Heart left ventricle (tissue), 16 donors: ENCODE data around the gene PHC3. TPM values are rescaled to one million over a fixed set of nuclear protein-coding genes. Genes with fewer than 3 reads are reported as not detected.

Experiments used
- ATAC-seq, 4 donors: fragments of 200-7000 bp; cut with Tn5 transposase; one replicate each; pipeline ENCODE4 v1.9.1; 2020 to 2022; ENCODE audit warnings: moderate library complexity in 4 of 4, mild to moderate bottlenecking in 3 of 4, moderate number of reproducible peaks in 1 of 4
- DNase-seq, 5 donors: peaks; one replicate each; pipeline ENCODE4 v3.0.0-alpha.2; 2020
- H3K27ac ChIP-seq, 12 donors: fragments of 200-600 bp; sonication (generic) in 4 of 12; one replicate each; pipeline versions ENCODE4 v1.5.0 to v1.8.0; 2016 to 2022; ENCODE audit warnings: mild to moderate bottlenecking in 2 of 12
- H3K27me3 ChIP-seq, 9 donors: fragments of 200-600 bp; sonication (generic) in 2 of 9; one replicate each; pipeline versions ENCODE4 v1.5.1 to v1.8.0; 2016 to 2022; ENCODE audit warnings: mild to moderate bottlenecking in 3 of 9
- H3K36me3 ChIP-seq, 9 donors: fragments of 200-600 bp; sonication (generic) in 2 of 9; one replicate each; pipeline versions ENCODE4 v1.5.0 to v1.8.0; 2018 to 2022; ENCODE audit warnings: mild to moderate bottlenecking in 2 of 9
- H3K4me1 ChIP-seq, 12 donors: fragments of 200-600 bp; sonication (generic) in 4 of 12; one replicate each; pipeline versions ENCODE4 v1.5.0 to v1.8.0; 2016 to 2022; ENCODE audit warnings: mild to moderate bottlenecking in 3 of 12
- H3K4me3 ChIP-seq, 12 donors: fragments of 200-600 bp; sonication (generic) in 4 of 12; one replicate each; pipeline versions ENCODE4 v1.5.0 to v1.8.0; 2017 to 2022; ENCODE audit warnings: mild to moderate bottlenecking in 9 of 12, moderate library complexity in 4 of 12
- H3K9me3 ChIP-seq, 12 donors: fragments of 200-600 bp; sonication (generic) in 4 of 12; one replicate each; pipeline versions ENCODE4 v1.5.0 to v1.8.0; 2016 to 2022; ENCODE audit warnings: mild to moderate bottlenecking in 1 of 12
- CTCF ChIP-seq, 12 donors: fragments of 200-600 bp; sonication (generic) in 4 of 12; IDR thresholded peaks; one replicate each; pipeline versions ENCODE4 v1.5.0 to v1.8.0; 2018 to 2022; ENCODE audit warnings: antibody characterized with exemption in 12 of 12, mild to moderate bottlenecking in 5 of 12
- POLR2A ChIP-seq, 2 donors: fragments of 450-650 bp; IDR thresholded peaks; one replicate each; pipeline ENCODE4 v1.6.1; 2017; ENCODE audit warnings: antibody characterized with exemption in 2 of 2, mild to moderate bottlenecking in 2 of 2, moderate library complexity in 2 of 2
- WGBS, 4 donors: extraction: QIAGEN DNeasy Blood & Tissue Kit in 2 of 4; methylation state at CpG; one replicate each; pipeline versions ENCODE4 v1.1.5 to v1.1.7; 2013 to 2018; 5-methylcytosine and 5-hydroxymethylcytosine counted together
- intact Hi-C, 10 donors: fragments of 100-400 bp; cut with DNase I; formaldehyde crosslinking; loops; one replicate each; pipeline versions ENCODE4 v1.11.1 to v1.14.2; 2022
- polyA plus RNA-seq, 2 donors: library from polyadenylated mRNA; stranded (reverse); fragments of 200-250 nt; gene quantifications; one replicate each; pipeline ENCODE4 v1.2.3, GENCODE V29; 2013
- total RNA-seq, 9 donors: library from RNA; depleted of rRNA in 2 of 9; stranded (reverse); fragments of >200 nt in 2 of 9; fragmentation: NEBNext Ultra II Directional in 3 of 9; extraction: Animal tissue kit (Norgen Biotek cat#: 25700) in 3 of 9; gene quantifications; one replicate each; pipeline versions ENCODE4 v1.1.0 to v1.2.4, GENCODE V29; 2016 to 2023
- donor health status: ischemic (EF 13 %, LVEDD 7.1; RV severe dilation, severe dysfunction).
- donor health status: healthy with polysubstance abuse.
- donor health status: DM: no; HTN: yes; CAD: no.
- donor health status: DM: no; HTN: no; CAD: no.
- donor health status: ischemic (EF 25% LVEDD 6.9; RV normal size, moderate dysfunction).
- donor health status: ischemic (EF 25% LVEDD 5.7; RV mildly dilated, moderate dysfunction).
- donor health status: healthy.
- donor health status: DM: yes; HTN: yes; CAD: no.
- donor health status: ischemic (EF 35%, LVEDD 5.7; RV mildly dilated, moderate dysfunction).
- donor health status: nonischemic (EF 11% LVEDD 7.7; RV severe dilation, severe dysfunction).
- donor health status: DM: yes; HTN: yes; CAD: no.
- donor health status: PGD.
- donor health status: ischemic (EF 29% LVEDD 5.4; RV normal size, mild dysfunction).
- donor health status: nonischemic (EF 23%, LVEDD 6.1; RV moderate dilation, normal function).

The PHC3 gene
- total and polyA plus RNA-seq, 11 donors, result 5.7 to 83.8 (median 42.4) TPM

GRCh38 chr3:170090601-170090981 is 90.9 kb downstream of the PHC3 start:
- H3K27me3 ChIP-seq, result no peaks in the 10 kb centered on the region
- H3K9me3 ChIP-seq, result no peaks in the 10 kb centered on the region
- DNase-seq, result no peak
- H3K36me3 ChIP-seq, result peaks cover 0 to 95% (median 76%) of the 10 kb centered on the region in 9 donors
- ATAC-seq, result no peak
- no peaks in the 10 kb centered on the region for H3K4me1 ChIP-seq
- intact Hi-C loops, result no loop called here
- TF ChIP-seq POLR2A (IDR thresholded peaks at IDR 0.05) (no peak), CTCF (IDR thresholded peaks at IDR 0.05) (no peak)
- no peak overlapping the region for H3K27ac ChIP-seq
- H3K4me3 ChIP-seq, result no peak overlapping the region

GRCh38 chr3:170089862-170090600 is 91.5 kb downstream of the PHC3 start:
- 90 to 100% (median 97%) methylated on average over 3 of the region's 3 CpGs for WGBS, 4 donors
- DNase-seq (no peak), ATAC-seq (no peak)
- peaks cover 0 to 95% (median 76%) of the 10 kb centered on the region in 9 donors for H3K36me3 ChIP-seq
- TF ChIP-seq POLR2A (IDR thresholded peaks at IDR 0.05) (no peak), CTCF (IDR thresholded peaks at IDR 0.05) (no peak)
- H3K4me1 ChIP-seq, result no peaks in the 10 kb centered on the region
- no peaks in the 10 kb centered on the region for H3K9me3 ChIP-seq
- intact Hi-C loops, result loop anchor here in 2 of 10 donors (5.0 to 10.0 kb wide), 2 partner anchors 225 to 298 kb away; partner anchors contain the start of gene LRRC31 (in 1 of the 2)
- no peak overlapping the region for H3K4me3 ChIP-seq
- no peak overlapping the region for H3K27ac ChIP-seq
- H3K27me3 ChIP-seq, result no peaks in the 10 kb centered on the region

- DNase-seq (no peak), ATAC-seq (no peak)
- peaks cover 0 to 72% (median 48%) of the 10 kb centered on the region in 9 donors for H3K36me3 ChIP-seq
- peaks cover 0 to 8% (median 0%) of the 10 kb centered on the region in 12 donors for H3K4me1 ChIP-seq
- no peak overlapping the region for H3K27ac ChIP-seq
- H3K9me3 ChIP-seq, result no peaks in the 10 kb centered on the region
- no peak overlapping the region for H3K4me3 ChIP-seq
- TF ChIP-seq CTCF (IDR thresholded peaks at IDR 0.05) (no peak), POLR2A (IDR thresholded peaks at IDR 0.05) (no peak)
- WGBS, 4 donors, result 85 to 92% (median 90%) methylated on average over 6 of the region's 6 CpGs
- intact Hi-C loops, result loop anchor here in 2 of 10 donors (5.0 to 10.0 kb wide), 2 partner anchors 221 to 293 kb away; partner anchors contain the start of gene LRRC31 (in 1 of the 2)
- no peaks in the 10 kb centered on the region for H3K27me3 ChIP-seq
Measured at GRCh38 chr3:170085396-170085795, 96.1 kb downstream of the PHC3 start.

GRCh38 chr3:170083343-170083742 is 98.2 kb downstream of the PHC3 start:
- intact Hi-C loops, result loop anchor here in 1 of 10 donors (10.0 kb wide), 1 partner anchor 219 kb away; the partner anchor contains the start of gene LRRC31
- H3K4me3 ChIP-seq, result no peak overlapping the region
- H3K27ac ChIP-seq, result no peak overlapping the region
- no peaks in the 10 kb centered on the region for H3K27me3 ChIP-seq
- peaks cover 0 to 58% (median 43%) of the 10 kb centered on the region in 9 donors for H3K36me3 ChIP-seq
- TF ChIP-seq CTCF (IDR thresholded peaks at IDR 0.05) (no peak), POLR2A (IDR thresholded peaks at IDR 0.05) (no peak)
- peaks cover 0 to 8% (median 0%) of the 10 kb centered on the region in 12 donors for H3K4me1 ChIP-seq
- ATAC-seq, result no peak
- no peaks in the 10 kb centered on the region for H3K9me3 ChIP-seq
- no peak for DNase-seq
- WGBS, 4 donors, result 88 to 100% (median 93%) methylated on average over 1 of the region's 1 CpG
